Mammary epithelial cell (primary cell): ENCODE data around the gene RPTOR.

Experiments
- CTCF ChIP-seq, 2 donors: IDR thresholded peaks in 1 of 2; conservative IDR thresholded peaks in 1 of 2; 2 replicates each; pipeline ENCODE4 v1.5.1; 2011 to 2012; ENCODE audit warnings: inconsistent platforms in 2 of 2, low read length in 2 of 2, mild to moderate bottlenecking in 2 of 2, control low read depth in 1 of 2, low read depth in 1 of 2; ENCODE audit not compliant: insufficient read depth in 1 of 2; ENCODE audit errors: extremely low read depth in 1 of 2
- EZH2 ChIP-seq: IDR thresholded peaks from 2 replicates; pipeline ENCODE4 v1.6.1; 2012; ENCODE audit warnings: low read length, inconsistent platforms, borderline replicate concordance

- TF ChIP-seq CTCF (conservative IDR thresholded peaks at IDR 0.05 in 1 of 2, IDR thresholded peaks at IDR 0.05 in 1 of 2; ENCODE audit: extremely low read depth in 1 of 2, insufficient read depth in 1 of 2, low read depth in 1 of 2, low read length in 2 of 2) (no peak), EZH2 (no peak)
Measured at GRCh38 chr17:80649200-80649644, 104.6 kb downstream of the RPTOR start.
